Mammary microvascular endothelial cell (primary cell): ENCODE results near the gene RMND5A. TPM values are rescaled to one million over a fixed set of nuclear protein-coding genes. Genes with fewer than 3 reads are reported as not detected.

Experiments
- total RNA-seq: library from RNA; depleted of rRNA; stranded (reverse); fragments of >200 nt; gene quantifications from 2 replicates; pipeline ENCODE4 v1.2.3, GENCODE V29; 2015

RMND5A gene
- total RNA-seq, result 23.9 and 34.0 TPM in 2 replicates

GRCh38 chr2:86719637-86720539 is at the start of gene RMND5A:
Gene RMND5A (plus strand): TSS chr2:86720291. CDS start chr2:86720668, 377 bp downstream.

GRCh38 chr2:86790676-86791572 is 70.8 kb downstream of the RMND5A start, which contains the start of gene CD8A:
Gene CD8A (minus strand): TSS chr2:86790913. CDS start chr2:86790825, 88 bp downstream.

Other genes with a start within 250 kb of the RMND5A start
- gene CHMP3, start 156.8 kb upstream of the RMND5A start, total RNA-seq, result 57.7 and 61.3 TPM in 2 replicates
- gene RNF103, start 96.4 kb upstream of the RMND5A start, total RNA-seq, result 13.1 and 13.9 TPM in 2 replicates
- gene CD8A, start 70.6 kb downstream of the RMND5A start, total RNA-seq, result not detected in 2 replicates
- gene CD8B, start 141.6 kb downstream of the RMND5A start, total RNA-seq, result not detected in 2 replicates
- gene RGPD1, start 221.8 kb downstream of the RMND5A start, total RNA-seq, result 0.10 and 0.20 TPM in 2 replicates